Measurements from ENCODE around the gene CHAT.

CHAT gene

DNA sequence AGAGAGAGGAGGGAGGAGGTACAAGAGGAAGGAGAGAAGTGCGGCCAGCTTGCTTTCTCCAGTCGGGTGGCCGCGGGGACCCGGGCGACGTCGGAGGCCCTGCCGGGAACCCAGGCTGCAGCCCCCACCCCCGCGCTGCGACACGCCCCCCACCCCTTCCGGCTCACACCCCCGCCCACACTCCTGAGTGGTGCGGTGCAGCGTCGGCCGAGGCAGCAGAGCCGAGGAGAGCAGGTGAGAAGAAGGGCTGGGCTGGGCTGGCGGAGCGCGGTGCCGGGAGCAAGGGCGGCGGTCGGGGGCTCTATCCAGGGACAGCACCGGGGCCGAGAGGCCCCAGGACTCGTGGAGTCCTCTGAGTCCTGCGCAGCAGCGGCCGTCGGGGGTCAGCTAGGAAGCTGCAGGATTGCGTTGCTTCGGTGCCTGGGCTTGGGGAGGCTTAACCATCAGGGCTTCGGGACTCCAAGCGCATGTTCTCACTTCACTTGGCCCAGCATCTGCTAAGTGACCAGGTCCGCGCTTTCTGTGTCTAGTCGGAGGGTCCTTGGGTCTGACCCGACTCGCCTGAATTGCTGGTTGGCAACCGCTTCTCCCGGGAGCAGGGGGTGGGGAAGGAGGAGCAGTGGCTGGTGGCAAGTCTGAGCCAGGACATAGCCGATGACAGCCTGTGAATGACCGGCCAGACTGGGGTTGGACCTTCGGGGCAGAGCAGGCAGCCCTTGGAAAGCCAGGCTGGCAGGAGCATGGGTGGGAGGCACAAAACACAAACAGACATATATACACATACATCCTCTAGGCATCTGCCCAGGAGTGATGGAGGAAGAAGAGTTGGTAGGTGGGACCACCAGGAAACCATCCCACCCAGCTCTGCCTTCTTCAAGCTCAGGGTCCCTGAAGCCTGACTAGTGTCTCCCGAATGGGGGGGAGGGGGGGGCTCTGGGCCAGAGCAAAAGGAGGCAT lies 683 bp downstream of the CHAT start:
- TF ChIP-seq POLR2A (IDR thresholded peaks at IDR 0.05; ENCODE audit: low read depth, low read length): no peak
- TF ChIP-seq POLR2AphosphoS5 (IDR thresholded peaks at IDR 0.05; ENCODE audit: low read depth, low read length): no peak
- TF ChIP-seq TAF1 (IDR thresholded peaks at IDR 0.05; ENCODE audit: borderline replicate concordance, low read depth, low read length): no peak
- FAIRE-seq (no peak), DNase-seq (ENCODE audit: insufficient read length) (no peak)

DNA sequence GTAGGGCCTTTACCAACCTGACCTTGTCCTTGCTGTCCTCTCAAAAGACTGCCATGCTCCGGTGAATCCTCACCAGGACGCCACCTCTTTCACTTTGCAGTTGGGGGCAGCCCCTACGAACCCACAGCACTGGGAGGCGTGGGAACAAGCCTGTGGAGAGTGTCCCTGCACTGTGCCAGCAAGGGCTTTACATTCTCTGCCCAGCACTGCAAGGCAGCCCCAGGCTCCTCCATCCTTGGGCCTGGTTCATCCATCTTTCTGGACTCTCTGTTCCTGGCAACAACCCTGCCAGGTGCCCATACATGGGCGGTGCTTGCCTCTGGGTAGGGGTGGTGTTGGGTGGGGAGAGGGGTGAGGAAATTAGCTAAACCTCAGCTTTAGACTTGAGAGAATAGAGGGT lies 1.4 kb downstream of the CHAT start:
- TF ChIP-seq TAF1 (IDR thresholded peaks at IDR 0.05; ENCODE audit: borderline replicate concordance, low read depth, low read length) (no peak), POLR2AphosphoS5 (IDR thresholded peaks at IDR 0.05; ENCODE audit: low read depth, low read length) (no peak), POLR2A (IDR thresholded peaks at IDR 0.05; ENCODE audit: low read depth, low read length) (no peak)
- DNase-seq (ENCODE audit: insufficient read length) (no peak), FAIRE-seq (no peak)

DNA sequence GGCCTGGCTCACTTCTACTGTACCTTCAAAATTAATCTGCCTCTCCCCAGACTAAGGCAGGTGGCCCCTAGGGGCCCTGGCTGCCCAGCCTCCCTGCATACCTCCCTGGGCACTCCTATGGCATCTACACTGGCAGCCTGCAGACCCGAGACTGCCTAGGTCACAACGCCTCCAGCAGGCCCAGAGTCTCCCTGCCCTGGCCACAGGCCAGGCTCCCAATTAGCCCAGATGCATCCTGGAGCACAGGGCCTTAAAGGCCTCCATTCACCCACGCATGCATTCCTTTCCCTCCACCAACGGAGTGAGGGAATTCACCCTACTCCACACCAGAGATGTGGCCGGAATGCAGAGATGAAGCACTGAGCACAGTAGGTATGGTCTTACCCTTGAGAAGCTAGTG lies 1.9 kb downstream of the CHAT start:
- no peak for DNase-seq (ENCODE audit: insufficient read length)
- TF ChIP-seq TAF1 (IDR thresholded peaks at IDR 0.05; ENCODE audit: borderline replicate concordance, low read depth, low read length) (no peak), POLR2A (IDR thresholded peaks at IDR 0.05; ENCODE audit: low read depth, low read length) (no peak), POLR2AphosphoS5 (IDR thresholded peaks at IDR 0.05; ENCODE audit: low read depth, low read length) (no peak)
- FAIRE-seq: no peak

DNA sequence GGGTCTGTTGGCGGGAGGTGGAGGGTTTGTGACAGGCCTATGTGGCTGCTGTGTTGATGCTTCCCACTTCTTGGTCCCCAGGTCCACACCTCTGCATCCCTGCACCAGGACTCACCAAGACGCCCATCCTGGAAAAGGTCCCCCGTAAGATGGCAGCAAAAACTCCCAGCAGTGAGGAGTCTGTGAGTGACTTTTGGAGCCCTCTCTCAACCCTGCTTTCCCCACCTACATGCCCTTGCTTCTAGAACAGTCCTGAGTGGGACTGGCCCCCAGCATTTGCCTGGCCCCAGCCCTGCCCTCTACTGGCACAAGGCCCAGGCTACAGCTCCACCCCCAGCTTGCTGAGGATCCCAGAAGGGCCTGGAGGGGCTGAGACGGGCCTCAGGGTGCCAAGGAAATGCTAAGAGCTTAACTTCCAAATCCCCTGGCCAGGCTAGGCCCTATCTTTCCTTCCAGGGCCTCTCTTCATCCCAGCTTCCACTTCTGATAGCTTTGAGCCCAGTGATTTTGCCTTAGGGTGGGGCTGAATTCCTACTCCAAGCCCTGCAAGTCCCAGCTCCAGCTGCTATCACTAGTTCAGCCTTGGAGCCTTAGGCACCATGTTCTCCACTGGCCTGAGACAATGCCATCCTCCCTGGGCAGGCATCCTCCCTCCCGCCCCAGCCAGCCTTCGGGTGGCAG lies 2.7 kb downstream of the CHAT start:
- FAIRE-seq (no peak), DNase-seq (ENCODE audit: insufficient read length) (no peak)
- TF ChIP-seq TAF1 (IDR thresholded peaks at IDR 0.05; ENCODE audit: borderline replicate concordance, low read depth, low read length): no peak
- no peak for TF ChIP-seq POLR2A (IDR thresholded peaks at IDR 0.05; ENCODE audit: low read depth, low read length)
- TF ChIP-seq POLR2AphosphoS5 (IDR thresholded peaks at IDR 0.05; ENCODE audit: low read depth, low read length): no peak

DNA sequence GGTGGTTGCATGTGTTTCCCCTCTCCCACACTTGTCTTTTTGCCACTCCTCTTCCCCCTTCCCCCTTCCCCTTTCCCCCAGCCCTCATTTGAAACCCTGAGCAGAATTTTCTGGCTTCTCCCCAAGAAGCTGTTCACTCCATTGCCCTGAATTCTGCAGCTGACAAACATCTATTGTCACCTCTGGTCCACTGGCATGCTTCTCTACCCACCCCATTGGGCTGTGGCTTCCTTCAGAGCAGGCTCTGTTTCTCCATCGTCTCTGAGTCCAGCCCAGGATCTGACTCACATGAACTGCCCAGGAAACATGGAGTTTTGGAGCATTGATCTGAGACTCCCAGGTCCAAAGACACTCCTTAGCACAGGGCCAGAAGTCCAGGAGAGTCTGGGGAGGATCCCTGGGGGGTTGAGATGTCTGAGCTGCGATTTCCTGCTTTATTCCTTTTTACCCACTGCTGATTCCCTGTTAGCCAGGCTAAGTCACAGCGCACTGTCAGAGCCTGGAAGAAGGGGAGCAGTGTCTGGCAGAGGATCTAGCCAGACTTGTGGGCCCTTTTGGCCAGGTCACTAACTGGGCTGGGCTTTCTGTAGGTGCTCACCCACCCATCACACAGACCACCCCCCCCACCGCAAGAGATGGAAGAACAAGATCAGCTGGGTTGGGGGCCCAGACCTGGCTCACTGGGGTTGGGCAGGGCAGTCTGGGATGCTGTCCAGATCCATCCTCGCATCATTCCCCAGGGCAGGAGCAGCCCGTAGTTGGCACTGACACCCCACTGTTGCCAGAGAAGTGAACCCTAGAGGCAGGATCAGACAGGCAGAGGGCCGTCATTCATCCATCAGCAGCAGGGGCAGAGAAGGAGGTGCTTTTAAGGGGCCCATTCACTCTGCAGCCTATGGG lies 3.5 kb downstream of the CHAT start:
- no peak for DNase-seq (ENCODE audit: insufficient read length)
- no peak for FAIRE-seq
- no peak for TF ChIP-seq POLR2AphosphoS5 (IDR thresholded peaks at IDR 0.05; ENCODE audit: low read depth, low read length)
- no peak for TF ChIP-seq POLR2A (IDR thresholded peaks at IDR 0.05; ENCODE audit: low read depth, low read length)
- no peak for TF ChIP-seq TAF1 (IDR thresholded peaks at IDR 0.05; ENCODE audit: borderline replicate concordance, low read depth, low read length)

DNA sequence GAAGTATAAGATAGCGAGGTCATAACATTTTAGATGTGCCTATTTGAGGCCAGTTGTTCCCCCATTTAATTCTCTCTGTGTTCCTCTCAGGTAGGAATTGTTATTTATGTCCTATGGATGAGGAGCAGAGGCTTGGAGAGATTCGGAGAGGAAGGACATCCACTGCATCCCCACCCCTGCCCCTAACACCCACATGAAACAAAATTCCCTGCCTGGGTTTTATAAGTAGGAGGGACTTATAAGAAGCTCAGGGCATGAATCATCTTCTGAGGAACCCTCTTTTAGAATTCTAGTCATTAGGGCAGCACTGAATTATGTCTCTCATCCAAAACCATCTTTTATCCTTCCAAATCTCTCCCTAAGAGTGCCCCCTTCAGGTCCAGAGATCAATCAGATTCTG lies 5.0 kb downstream of the CHAT start:
- DNase-seq (ENCODE audit: insufficient read length) (no peak), FAIRE-seq (no peak)
- TF ChIP-seq TAF1 (IDR thresholded peaks at IDR 0.05; ENCODE audit: borderline replicate concordance, low read depth, low read length): no peak
- no peak for TF ChIP-seq POLR2AphosphoS5 (IDR thresholded peaks at IDR 0.05; ENCODE audit: low read depth, low read length)
- no peak for TF ChIP-seq POLR2A (IDR thresholded peaks at IDR 0.05; ENCODE audit: low read depth, low read length)

DNA sequence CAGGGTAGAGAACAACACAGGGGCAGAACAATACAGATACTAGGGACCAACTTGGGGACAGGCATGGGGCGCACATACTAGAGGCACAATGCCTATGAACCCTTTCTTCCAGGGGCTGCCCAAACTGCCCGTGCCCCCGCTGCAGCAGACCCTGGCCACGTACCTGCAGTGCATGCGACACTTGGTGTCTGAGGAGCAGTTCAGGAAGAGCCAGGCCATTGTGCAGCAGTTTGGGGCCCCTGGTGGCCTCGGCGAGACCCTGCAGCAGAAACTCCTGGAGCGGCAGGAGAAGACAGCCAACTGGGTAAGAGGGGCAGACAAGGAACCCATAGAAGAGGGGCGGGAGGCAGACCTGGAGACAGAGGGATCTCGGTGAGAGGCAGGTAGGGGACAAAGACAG lies 5.8 kb downstream of the CHAT start:
- TF ChIP-seq TAF1 (IDR thresholded peaks at IDR 0.05; ENCODE audit: borderline replicate concordance, low read depth, low read length) (no peak), POLR2AphosphoS5 (IDR thresholded peaks at IDR 0.05; ENCODE audit: low read depth, low read length) (no peak), POLR2A (IDR thresholded peaks at IDR 0.05; ENCODE audit: low read depth, low read length) (no peak)
- DNase-seq (ENCODE audit: insufficient read length) (no peak), FAIRE-seq (no peak)

DNA sequence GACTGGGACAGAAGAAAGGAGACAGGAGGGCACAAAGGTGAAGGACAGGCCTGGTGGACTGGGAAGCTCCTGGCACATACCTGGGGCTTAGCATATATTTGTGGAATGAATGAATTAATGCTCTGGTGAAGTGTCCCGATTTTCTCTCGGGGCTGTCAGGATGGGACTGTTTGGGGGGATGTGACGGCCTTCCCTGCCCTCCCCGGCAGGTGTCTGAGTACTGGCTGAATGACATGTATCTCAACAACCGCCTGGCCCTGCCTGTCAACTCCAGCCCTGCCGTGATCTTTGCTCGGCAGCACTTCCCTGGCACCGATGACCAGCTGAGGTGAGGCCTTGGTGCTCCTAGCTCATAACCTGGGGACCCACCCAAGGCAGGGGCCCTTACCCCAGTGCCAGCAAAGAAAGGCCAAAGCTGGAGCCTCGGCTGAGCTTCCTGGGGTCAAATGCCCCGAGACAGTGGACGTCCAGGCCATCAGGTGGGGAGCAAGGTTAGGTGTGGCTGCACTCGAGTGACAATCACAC lies 6.5 kb downstream of the CHAT start:
- FAIRE-seq (no peak), DNase-seq (ENCODE audit: insufficient read length) (no peak)
- TF ChIP-seq TAF1 (IDR thresholded peaks at IDR 0.05; ENCODE audit: borderline replicate concordance, low read depth, low read length) (no peak), POLR2AphosphoS5 (IDR thresholded peaks at IDR 0.05; ENCODE audit: low read depth, low read length) (no peak), POLR2A (IDR thresholded peaks at IDR 0.05; ENCODE audit: low read depth, low read length) (no peak)

DNA sequence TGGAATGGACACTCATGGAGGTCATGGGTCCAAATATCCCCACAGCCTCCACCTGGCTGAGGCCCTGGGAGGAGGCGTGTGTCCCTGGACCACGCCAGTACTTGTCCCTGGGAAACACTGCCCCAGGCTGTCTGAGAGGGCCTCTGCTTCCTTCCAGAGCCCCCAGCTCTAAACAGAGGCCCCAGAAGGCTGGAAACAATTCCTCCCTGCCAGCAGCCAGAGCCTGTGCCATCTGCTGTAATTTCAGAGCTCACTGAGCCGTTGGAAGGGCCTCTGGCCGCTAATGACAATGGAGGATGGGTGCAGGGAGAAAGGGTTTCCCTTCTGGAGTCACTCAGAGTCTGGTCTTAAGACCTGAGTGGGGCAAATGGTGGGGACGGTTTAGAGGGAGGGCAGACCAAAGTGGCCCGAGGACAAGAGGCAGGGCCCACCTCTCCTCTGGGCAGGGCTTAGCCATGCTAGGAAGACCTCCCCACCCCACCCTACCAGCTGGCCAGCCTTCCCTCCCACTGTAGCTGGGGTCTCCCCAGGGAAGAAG lies 7.1 kb downstream of the CHAT start:
- no peak for TF ChIP-seq TAF1 (IDR thresholded peaks at IDR 0.05; ENCODE audit: borderline replicate concordance, low read depth, low read length)
- no peak for TF ChIP-seq POLR2A (IDR thresholded peaks at IDR 0.05; ENCODE audit: low read depth, low read length)
- TF ChIP-seq POLR2AphosphoS5 (IDR thresholded peaks at IDR 0.05; ENCODE audit: low read depth, low read length): no peak
- DNase-seq (ENCODE audit: insufficient read length): no peak
- FAIRE-seq: no peak

DNA sequence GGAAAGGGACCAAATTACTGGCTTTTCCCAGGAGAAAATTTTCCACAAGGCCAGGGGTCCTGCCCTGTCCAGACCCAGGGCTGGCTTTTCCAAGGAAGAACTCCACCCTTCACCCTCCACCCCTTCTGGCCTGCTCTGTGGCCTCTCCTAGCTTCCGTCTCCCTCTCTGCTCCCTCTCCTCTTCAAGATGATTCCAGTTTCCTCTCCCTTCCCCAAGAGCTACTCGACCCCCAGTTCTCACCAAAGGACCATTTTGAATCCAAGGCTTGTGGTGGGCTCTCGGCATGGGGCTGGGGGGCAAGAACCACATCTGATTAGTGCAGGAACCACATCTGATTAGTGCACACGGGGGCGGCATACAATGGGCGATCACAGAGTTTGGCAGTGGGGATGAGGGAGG lies 7.7 kb downstream of the CHAT start:
- TF ChIP-seq TAF1 (IDR thresholded peaks at IDR 0.05; ENCODE audit: borderline replicate concordance, low read depth, low read length) (no peak), POLR2AphosphoS5 (IDR thresholded peaks at IDR 0.05; ENCODE audit: low read depth, low read length) (no peak), POLR2A (IDR thresholded peaks at IDR 0.05; ENCODE audit: low read depth, low read length) (no peak)
- FAIRE-seq (no peak), DNase-seq (ENCODE audit: insufficient read length) (no peak)

All from GM12892 (cell line).